DMS79 (cell line): Measurements from ENCODE around the gene CACNA2D3.

Experiments
- DNase-seq: peaks from one replicate; lab custom pipeline; 2025; lab: John Stamatoyannopoulos, UW

CACNA2D3 gene

GRCh38 chr3:54127499-54128056, 5.2 kb downstream of the CACNA2D3 start:
- DNase-seq = no peak

DNA sequence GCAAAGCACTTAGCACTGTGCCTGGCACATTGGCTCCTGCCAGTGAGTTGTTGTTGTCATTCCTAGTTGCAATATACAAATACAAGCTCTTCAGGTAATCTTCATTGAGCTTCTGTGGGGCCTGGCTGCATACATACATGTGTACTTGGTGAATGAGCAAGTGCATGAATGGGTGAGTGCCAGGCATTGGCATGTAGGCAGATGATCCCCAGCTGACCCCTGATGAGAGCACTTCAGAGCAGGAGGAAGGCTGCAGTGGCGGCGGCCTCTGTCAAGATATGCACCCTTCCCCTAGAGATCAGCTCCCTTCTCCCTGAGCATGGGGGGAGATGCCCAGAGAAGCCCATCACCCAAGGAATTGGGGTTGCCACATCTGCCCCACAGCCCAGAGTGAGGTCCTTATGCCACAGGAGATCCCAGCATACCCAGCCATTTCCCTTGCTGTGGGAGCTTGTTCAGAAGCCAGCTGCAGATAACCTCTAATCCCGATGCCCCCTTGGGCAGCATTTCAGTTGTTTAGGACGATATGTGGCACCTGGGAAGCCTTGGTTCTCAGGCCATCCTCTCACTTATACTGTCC, 8.8 kb downstream of the CACNA2D3 start:
- DNase-seq = no peak

GRCh38 chr3:54131890-54132289, 9.5 kb downstream of the CACNA2D3 start:
- no peak for DNase-seq

DNA sequence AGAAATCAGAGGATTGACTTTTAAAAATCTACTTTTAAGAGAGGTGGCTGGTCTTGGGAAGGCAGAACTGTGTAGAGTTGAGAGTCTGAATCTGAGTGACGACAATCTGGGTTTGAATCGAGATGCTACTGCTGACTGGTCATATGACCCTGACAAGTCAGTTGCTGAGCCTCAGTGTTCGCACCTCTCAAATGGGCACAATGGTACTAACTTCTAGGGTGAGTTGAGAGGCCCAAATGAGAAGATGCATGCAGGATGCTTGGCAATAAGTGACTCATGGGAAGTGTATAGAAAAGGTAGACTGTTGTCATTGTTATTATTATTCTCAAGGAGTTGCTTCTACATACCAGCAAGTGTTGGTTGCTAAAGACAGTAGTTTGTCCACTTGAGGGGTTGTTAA, 10.3 kb downstream of the CACNA2D3 start:
- DNase-seq = no peak

DNA sequence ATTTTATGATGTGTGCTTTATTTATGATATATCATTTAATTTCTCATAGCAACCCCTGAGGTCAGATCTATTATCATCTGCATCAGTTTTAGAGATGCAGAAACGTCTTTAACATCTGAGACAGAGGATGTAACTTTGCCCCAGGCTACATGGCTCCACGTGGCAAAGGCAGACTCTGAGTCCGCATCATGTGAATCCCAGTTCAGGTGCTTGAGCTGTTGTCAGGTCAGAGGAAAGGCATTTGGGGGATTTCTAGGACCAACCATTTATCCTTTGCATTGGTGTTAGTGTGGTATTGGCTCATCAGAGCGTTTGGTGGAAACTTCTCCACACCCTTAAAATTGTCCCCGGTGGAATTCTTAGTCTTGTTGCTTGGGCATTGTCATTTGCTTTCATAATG, 10.8 kb downstream of the CACNA2D3 start:
- no peak for DNase-seq

GRCh38 chr3:54134155-54134554, 11.8 kb downstream of the CACNA2D3 start:
- no peak for DNase-seq

DNA sequence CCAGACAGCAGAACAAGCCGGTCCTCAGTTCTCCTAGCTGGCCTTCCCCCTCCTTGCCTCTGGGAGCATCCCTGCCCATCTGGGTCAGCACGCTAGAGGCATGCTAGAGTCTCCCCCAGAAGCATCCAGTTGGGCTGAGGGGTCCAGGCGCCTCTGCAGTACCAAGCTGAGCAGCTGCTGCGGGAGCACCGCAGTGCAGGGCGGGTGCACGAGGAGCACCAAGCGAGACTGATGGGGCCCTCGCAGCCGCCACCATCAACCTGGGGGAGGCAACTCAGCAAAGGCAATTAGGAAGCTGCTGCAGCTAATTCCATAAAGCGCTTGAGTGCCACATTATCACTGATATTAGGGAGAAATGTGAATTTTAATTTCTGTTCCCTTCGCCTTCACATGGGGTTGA, 12.4 kb downstream of the CACNA2D3 start:
- no peak for DNase-seq

DNA sequence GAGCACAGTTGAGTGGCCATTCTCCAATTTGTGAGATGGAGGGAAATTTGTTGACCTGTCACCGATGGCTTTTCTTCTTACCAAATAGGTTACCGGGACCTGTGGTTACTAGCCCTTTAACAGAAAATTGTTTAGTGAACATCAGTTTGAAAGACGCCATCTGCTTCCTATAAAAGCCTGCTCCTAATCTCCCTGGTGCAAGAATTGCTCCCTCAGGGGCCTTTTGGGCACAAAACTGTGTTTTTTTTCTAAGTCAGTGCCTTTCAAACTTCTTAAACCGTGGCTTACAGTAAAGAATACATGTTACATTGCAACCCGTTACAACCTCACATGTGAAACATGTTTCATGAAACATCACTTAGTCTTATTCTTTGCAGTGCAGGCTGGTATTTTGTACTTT, 15.0 kb downstream of the CACNA2D3 start:
- DNase-seq = no peak

- DNase-seq = no peak
Observed at GRCh38 chr3:54138937-54139547, 16.7 kb downstream of the CACNA2D3 start.

GRCh38 chr3:54139630-54140029, 17.3 kb downstream of the CACNA2D3 start:
- no peak for DNase-seq

GRCh38 chr3:54144284-54144683, 21.9 kb downstream of the CACNA2D3 start:
- no peak for DNase-seq

GRCh38 chr3:54146506-54147239, 24.3 kb downstream of the CACNA2D3 start:
- DNase-seq = no peak

DNA sequence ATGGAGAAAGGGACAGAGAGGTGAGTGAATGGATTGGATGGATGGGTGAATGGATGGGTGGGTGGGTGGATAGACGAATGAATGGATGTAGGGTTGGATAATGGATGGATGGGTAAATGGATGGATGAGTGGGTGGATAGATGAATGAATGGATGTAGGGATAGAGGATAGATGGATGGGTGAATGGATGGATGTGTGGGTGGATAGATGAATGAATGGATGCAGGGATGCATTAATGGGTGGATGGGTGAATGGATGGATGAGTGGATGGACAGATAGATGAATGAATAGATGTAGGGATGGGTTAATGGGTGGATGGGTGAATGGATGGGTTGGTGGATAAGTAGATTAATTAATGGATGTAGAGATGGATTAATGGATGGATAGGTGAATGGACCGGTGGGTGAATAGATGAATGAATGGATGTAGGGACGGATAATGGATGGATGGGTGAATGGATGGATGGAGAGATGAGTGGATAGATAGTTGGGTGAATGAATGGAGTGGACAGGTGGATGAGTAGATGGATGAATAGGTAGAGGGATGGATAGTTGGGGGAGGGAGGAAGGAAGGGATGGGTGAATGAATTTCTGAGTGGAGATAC, 28.6 kb downstream of the CACNA2D3 start:
- DNase-seq = no peak

GRCh38 chr3:54153477-54153876, 31.1 kb downstream of the CACNA2D3 start:
- no peak for DNase-seq

DNA sequence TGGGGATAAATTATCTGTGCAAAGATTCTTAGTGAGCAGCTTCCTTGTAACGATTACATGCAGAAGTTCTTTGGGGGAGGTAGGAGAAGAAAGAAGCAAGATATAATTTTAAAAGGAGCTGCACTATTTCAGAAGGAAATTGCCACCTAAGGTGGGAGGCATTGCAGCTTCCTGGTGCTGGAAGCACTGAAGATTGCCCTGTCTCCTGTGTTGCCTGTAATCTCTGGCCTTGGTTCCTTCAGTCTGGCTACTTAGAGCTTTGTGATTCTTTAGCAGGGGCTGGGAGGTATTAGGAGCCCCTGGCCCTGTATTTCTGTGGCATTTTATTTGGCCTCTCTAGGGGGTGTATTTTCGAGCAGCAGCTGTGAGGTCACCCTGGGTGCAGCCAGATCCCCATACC, 35.5 kb downstream of the CACNA2D3 start:
- DNase-seq = no peak

DNA sequence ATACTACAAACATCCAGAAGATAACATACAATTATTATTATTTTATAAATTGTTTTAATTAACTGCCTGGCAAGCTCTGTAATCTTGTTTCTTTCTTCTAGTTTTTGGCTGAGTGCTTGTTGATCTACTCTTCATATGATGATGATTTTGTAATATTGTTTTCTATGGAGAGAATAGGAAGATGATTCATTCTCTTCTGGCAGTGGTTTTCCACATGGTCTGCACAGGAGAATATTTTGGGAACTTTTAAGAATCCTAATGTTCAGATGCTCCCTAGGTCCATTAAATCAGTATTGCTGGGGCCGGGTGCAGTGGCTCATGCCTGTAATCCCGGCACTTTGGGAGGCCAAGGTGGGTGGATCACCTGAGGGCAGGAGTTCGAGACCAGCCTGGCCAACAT, 37.6 kb downstream of the CACNA2D3 start:
- no peak for DNase-seq

GRCh38 chr3:54163441-54163840, 41.1 kb downstream of the CACNA2D3 start:
- no peak for DNase-seq

GRCh38 chr3:54164192-54164975, 42.0 kb downstream of the CACNA2D3 start:
- no peak for DNase-seq

- no peak for DNase-seq
Observed at GRCh38 chr3:54165865-54166264, 43.5 kb downstream of the CACNA2D3 start.

DNA sequence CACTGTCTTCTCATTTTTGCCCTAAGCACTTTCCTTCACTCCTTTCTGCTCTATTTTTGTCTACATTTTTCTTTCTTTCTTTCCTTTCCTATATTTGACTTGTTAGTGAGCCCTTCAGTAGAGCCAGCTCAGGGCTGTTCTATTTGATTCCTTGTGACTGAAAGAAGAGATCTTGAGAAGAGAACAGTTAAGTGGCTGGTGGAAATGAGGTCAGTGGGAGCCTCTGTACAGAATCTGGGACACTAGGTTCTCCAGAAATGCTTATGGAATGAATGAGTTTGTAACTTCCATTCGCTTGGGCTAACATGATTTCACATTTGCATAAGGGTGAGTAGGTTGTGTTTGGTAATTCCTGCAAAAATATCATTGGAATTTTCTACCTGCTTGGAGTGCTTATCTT, 45.6 kb downstream of the CACNA2D3 start:
- DNase-seq = no peak

DNA sequence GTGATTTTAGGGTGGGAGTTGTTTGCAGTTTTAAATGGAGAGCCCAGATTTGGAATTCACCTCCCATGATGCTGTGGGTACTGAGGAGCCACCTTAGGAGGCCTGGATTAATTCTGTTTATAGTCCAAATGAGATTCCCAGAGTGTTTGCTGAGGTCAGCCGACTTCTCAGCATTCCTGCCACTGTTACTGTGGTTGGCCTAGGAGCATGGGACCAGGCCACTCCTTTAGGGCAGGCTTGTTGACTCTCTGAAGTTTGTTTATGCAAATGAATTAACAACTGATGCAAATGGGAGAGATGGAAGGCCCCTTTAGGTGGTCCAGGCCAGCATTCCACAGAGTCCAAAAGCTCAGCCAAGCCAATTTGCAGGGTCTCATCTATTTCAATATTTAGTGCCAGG, 46.1 kb downstream of the CACNA2D3 start:
- no peak for DNase-seq

DNA sequence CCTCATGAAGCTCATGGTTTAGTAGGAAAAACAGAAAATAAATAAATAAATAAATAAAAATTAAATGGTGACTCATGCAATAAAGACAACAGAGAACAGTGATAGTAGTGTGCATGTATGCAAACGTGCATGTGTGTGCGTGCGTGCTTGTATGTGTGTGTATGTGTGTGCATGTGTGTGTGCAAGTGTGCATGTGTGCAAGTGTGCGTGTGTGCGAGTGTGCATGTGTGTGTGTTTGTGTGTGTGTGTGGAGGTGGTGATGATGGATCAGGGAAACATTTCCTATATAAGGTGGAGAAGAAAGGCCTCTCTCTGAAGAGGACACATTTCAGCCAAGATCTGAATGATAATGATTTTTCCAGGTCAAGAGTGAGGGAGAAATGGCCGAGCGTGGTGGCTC, 47.2 kb downstream of the CACNA2D3 start:
- no peak for DNase-seq
